HG03103 (cell line): ENCODE results near the gene PLXNA4.

Experiments used
- ATAC-seq: cut with Tn5 transposase; IDR thresholded peaks from one replicate; pipeline ENCODE4 v1.9.1; 2021; ENCODE audit warnings: low read depth; ENCODE audit not compliant: unreplicated experiment

Gene PLXNA4

GRCh38 chr7:132422502-132423111, 153.7 kb downstream of the PLXNA4 start:
- no peak for ATAC-seq

GRCh38 chr7:132420527-132420926, 155.7 kb downstream of the PLXNA4 start:
- no peak for ATAC-seq

DNA sequence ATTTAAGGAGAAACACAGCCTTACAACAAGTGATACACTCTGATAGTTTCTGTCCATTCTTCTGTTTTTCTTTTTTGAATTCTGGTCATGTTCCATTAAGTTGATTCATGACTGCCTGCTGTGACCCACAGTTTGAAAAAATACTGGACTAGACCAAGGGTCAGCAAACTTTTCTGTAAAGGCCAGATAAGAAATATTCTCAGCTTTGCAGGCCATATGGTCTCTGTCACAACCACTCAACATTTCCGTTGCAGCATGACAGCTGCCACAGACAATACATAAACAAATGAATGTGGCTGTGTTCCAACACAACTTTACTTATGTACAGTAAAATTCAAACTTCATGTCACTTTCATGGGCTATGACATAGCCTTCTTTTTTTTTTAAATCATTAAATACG, 156.7 kb downstream of the PLXNA4 start:
- no peak for ATAC-seq

DNA sequence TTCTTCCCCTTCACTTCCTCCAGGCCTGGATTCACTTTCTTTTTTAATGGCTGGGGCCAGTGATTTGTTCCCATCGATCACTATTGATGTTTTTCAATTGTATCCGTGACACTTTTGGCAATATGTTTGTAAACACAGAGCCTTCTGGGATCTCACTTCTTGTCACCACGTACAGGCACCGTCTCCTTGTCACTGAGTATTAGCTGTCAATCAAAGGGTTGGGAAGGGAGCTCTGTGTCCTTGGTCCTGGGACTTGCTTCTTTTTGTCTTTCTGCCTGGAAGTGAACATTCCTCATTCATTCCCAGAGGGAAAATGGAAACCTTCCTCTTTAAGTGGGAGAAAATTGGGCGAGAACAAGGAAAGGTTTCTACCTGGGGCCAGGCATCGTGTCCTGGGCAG, 157.4 kb downstream of the PLXNA4 start:
- ATAC-seq: no peak

GRCh38 chr7:132417103-132417906, 159.0 kb downstream of the PLXNA4 start:
- no peak for ATAC-seq

- no peak for ATAC-seq
Measured at GRCh38 chr7:132416395-132416794, 159.9 kb downstream of the PLXNA4 start.

- ATAC-seq: no peak
Measured at GRCh38 chr7:132415259-132415658, 161.0 kb downstream of the PLXNA4 start.

- no peak for ATAC-seq
Measured at GRCh38 chr7:132414857-132415256, 161.4 kb downstream of the PLXNA4 start.

DNA sequence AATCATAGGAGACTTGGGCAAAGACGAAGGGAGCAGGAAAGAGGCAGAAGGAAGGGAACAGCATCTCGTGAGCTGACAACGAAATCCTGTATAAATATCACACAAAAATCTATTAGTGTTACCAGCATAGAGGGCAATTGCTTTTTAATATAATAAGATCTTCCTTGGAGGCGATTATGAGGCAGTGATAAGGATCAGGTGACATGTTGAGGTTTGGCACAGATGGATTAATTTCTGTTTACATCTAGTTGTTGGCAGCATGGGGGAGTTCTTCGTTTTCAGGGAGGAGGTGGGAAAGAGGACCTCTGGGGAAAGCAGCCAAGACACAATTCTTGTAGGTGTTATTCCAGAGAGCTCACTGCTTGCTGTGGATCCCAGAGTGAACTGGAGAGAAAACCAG, 163.8 kb downstream of the PLXNA4 start:
- ATAC-seq: no peak

DNA sequence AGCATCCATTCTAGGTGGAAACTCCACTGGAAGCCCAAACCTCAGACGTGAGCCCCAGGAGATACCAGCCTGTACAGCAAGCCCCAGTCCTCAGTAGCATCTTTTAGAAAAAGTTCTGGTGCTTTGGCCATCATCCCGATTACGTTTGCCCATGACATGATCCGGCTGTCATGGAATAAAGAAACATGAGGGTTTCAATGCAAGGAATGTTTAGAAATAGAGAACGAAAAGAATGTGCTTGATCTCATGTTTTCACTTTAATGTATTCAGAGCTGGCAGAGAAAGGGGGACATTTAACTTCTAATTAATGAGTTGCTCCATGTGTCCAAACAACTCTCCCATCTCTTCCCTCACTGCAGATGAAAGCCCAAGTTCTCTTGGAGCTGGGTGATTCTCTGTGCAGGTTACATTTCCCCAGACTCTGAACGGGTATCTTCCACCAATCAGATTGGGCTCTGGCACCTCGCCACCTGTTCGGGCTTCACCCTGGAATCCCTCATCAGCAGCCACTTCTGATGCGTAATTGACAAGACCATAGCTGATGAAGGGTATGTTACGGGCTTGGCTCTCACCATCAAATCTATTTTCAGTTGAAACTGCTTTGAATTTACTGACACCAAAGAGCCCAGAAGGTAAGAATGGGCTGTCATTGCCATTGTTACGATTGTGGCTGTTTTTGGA, 165.3 kb downstream of the PLXNA4 start:
- no peak for ATAC-seq

DNA sequence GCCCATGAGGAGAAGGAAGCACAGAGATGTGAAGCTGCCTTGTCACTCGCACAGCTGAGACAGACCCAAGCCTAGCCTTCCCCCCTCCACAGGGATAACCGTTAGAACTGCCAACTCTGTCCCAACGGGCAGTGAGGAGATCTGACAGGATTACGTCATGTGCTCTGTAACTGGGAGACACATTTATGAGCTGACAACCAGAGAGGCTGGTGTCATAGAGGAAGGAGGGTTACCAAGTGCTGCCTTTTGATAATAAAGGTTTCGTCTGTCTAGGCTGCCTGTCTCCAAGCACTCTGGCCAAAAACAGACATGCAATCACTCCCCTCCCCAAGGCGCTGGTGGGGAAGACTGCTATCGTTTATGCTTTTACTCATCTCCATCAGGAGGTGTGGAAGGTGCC, 165.9 kb downstream of the PLXNA4 start:
- ATAC-seq: no peak

DNA sequence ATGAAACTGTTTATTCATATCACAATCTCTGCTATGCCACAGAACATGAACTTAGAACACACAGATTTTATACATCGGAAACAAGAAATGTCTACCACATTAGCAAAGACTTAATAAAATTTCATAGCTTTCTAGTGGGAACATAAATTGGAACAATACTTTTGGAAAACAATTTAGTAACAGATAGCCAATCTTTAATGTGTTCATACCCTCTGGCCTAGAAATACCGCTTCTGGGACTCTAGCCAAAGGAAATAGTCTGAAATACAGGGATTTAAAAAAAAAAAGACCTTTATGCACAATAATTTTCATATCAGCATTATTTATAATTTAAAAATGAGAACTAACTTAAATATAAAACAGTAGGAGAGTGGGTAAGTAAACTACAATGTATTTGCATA, 168.5 kb downstream of the PLXNA4 start:
- no peak for ATAC-seq

- no peak for ATAC-seq
Measured at GRCh38 chr7:132406039-132406438, 170.2 kb downstream of the PLXNA4 start.

DNA sequence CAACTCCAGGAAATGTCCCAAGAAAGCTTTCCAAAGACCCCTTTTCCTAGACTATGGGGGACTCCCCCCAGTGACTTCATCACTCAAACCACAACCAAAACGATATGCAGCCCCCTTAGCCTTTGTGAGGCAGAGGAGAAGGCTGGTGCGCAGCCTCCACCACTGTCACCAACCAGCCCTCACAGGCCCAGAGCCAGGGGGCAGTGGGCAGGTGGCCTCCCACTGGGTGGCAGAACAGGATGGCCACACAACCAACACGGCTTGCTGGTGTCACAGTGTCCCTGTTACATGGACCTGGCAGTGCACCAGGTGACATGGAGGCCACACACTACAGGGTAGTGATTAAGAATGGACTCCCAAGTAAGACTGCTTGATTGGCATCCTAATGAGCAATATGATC, 172.0 kb downstream of the PLXNA4 start:
- no peak for ATAC-seq

GRCh38 chr7:132403465-132404110, 172.7 kb downstream of the PLXNA4 start:
- ATAC-seq: no peak

GRCh38 chr7:132402751-132403245, 173.5 kb downstream of the PLXNA4 start:
- ATAC-seq: no peak

DNA sequence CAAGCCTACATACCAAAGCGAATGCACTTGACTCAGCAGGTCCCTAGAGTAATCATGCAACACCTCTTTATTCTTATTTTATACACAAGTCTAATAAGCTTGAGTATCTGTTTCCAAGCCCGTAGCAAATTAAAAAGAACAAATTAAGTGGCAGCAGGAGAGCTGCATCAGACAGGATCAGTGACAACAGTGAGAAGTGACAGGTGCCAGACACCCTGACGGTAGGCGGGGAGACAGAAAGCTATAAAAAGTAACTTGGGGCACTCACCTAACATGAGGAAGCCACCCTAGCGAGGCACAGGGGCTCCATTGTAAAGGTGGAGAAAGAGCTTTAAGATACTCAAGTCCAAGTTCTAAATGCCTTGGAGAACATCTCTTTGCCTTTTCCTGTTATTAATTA, 174.2 kb downstream of the PLXNA4 start:
- ATAC-seq: no peak

GRCh38 chr7:132400561-132401142, 175.6 kb downstream of the PLXNA4 start:
- no peak for ATAC-seq

DNA sequence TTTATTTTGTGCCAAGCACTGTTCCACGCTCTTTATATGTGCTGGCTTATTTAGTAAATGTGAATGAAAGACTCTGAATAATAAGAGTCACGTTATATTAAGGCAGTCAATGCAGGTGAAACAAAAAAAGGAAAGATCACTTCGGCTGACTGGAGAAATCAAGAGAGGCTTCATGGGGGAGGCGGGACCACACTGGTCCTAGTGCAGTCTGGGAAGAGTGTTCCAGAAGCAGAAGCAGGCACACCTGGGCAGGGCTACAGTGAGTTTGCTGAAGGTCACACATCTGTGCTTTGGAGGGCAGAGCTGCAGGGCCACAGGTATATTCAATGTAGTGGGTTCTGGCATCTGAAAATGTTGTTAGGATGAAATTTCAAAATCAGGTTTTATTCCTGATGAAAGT, 176.9 kb downstream of the PLXNA4 start:
- ATAC-seq: no peak

DNA sequence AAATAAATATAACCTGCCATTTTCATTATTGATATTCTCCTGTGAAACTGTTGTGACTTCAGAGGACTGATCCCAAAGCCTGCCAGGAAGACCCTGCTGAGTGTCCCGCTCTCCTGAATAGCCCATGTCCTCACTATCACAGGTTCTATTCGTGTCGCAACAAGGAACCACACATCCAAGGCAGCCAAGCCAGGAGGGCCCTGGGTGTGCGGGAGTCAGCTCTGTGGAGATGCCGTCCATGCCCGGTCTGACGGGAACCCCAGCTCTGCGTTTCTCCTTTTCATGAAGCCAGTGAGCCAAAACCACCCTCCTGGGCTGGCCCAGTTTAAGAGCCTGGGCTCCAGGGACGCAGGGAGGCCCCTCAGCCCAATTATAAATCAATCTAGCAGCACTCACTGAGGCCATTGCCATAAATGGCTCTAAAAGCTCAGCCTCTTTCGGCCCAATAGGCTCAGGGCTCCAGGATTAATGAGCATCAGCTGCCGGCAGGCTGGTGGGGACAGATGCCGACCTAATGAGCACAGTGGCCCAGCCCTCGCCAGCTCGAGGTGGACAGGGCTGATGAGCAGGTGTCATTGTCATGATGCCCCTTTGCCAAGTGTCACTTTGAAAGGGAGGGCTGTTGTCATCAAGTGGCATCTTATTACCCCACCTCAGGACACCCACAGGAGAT, 177.9 kb downstream of the PLXNA4 start:
- ATAC-seq: no peak
